Measurements from ENCODE around the gene ABL2. TPM values are rescaled to one million over a fixed set of nuclear protein-coding genes. Genes with fewer than 3 reads are reported as not detected.

ABL2 gene
- total RNA-seq, 1 donor from 2014 or later: 35.8 TPM

- no peaks in the 10 kb centered on the region for H3K27me3 ChIP-seq (ENCODE audit: control insufficient read depth, insufficient read depth, low read length)
- DNase-seq (ENCODE audit: low read depth): no peak
- H3K4me3 ChIP-seq (ENCODE audit: low read depth, low read length): no peak overlapping the region
- peak; percentile 43 for FAIRE-seq
- peaks cover 21% of the 10 kb centered on the region for H3K36me3 ChIP-seq (ENCODE audit: control insufficient read depth, insufficient read depth, low read length)
- no peak for TF ChIP-seq CTCF (IDR thresholded peaks at IDR 0.05; ENCODE audit: insufficient read depth, low read length, severe bottlenecking)
These were observed 121.5 kb downstream of the ABL2 start for GRCh38 chr1:179107706-179108629.

GRCh38 chr1:179105393-179105792 is 124.1 kb downstream of the ABL2 start:
- Histone ChIP-seq H3K36me3 (ENCODE audit: control insufficient read depth, insufficient read depth, low read length) (peaks cover 14% of the 10 kb centered on the region), H3K27me3 (ENCODE audit: control insufficient read depth, insufficient read depth, low read length) (no peaks in the 10 kb centered on the region), H3K4me3 (ENCODE audit: low read depth, low read length) (no peak overlapping the region)
- peak; percentile 66 for DNase-seq (ENCODE audit: low read depth)
- TF ChIP-seq CTCF (IDR thresholded peaks at IDR 0.05; ENCODE audit: insufficient read depth, low read length, severe bottlenecking): peak; percentile 74
- no peak for FAIRE-seq

GRCh38 chr1:179104611-179105250 is 124.7 kb downstream of the ABL2 start:
- DNase-seq (ENCODE audit: low read depth): no peak

DNA sequence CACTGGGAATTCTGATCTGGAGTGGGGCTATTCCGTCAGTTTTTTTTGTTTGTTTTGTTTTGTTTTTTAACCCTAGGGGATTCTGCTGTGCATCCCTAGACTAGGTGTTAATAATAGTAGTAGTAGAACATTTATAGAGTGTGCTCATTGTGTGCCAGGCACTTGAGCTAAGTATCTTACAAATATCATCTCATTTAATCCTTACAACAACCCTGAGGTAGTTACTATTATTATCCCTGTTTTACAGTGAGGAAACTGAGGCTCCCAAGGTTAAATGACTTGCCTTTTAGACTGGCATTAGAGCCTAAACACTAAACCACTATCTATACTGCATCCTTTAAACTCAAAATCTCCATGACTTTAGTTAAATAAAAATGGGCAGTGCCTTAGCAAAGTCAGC is 125.5 kb downstream of the ABL2 start:
- DNase-seq (ENCODE audit: low read depth) (no peak), FAIRE-seq (no peak)
- peaks cover 8% of the 10 kb centered on the region for H3K36me3 ChIP-seq (ENCODE audit: control insufficient read depth, insufficient read depth, low read length)
- no peaks in the 10 kb centered on the region for H3K27me3 ChIP-seq (ENCODE audit: control insufficient read depth, insufficient read depth, low read length)
- no peak overlapping the region for H3K4me3 ChIP-seq (ENCODE audit: low read depth, low read length)
- no peak for TF ChIP-seq CTCF (IDR thresholded peaks at IDR 0.05; ENCODE audit: insufficient read depth, low read length, severe bottlenecking)

More at GRCh38 chr1:179104611-179105250, 124.7 kb downstream of the ABL2 start:
- FAIRE-seq: no peak
- Histone ChIP-seq H3K27me3 (ENCODE audit: control insufficient read depth, insufficient read depth, low read length) (no peaks in the 10 kb centered on the region), H3K4me3 (ENCODE audit: low read depth, low read length) (no peak overlapping the region), H3K36me3 (ENCODE audit: control insufficient read depth, insufficient read depth, low read length) (peaks cover 9% of the 10 kb centered on the region)
- TF ChIP-seq CTCF (IDR thresholded peaks at IDR 0.05; ENCODE audit: insufficient read depth, low read length, severe bottlenecking): no peak

DNA sequence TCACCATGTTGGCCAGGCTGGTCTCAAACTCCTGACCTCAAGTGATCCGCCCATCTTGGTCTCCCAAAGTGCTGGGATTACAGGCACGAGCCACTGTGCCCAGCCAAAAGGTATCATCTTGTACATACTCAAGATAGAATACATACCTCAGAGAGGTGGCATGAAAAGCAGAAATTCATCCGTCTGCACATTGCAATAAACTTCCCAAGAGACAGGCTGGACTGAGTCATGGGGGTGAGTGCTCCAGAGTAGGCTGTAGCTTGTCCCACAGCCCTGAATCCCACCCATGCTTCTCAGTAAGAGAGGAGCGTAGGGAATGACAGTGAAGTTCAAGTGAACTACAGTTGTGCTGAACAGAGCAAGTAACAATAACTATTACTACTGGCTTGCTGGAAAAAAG is 127.9 kb downstream of the ABL2 start:
- Histone ChIP-seq H3K27me3 (ENCODE audit: control insufficient read depth, insufficient read depth, low read length) (no peaks in the 10 kb centered on the region), H3K36me3 (ENCODE audit: control insufficient read depth, insufficient read depth, low read length) (peaks cover 2% of the 10 kb centered on the region), H3K4me3 (ENCODE audit: low read depth, low read length) (no peak overlapping the region)
- DNase-seq (ENCODE audit: low read depth) (no peak), FAIRE-seq (no peak)
- no peak for TF ChIP-seq CTCF (IDR thresholded peaks at IDR 0.05; ENCODE audit: insufficient read depth, low read length, severe bottlenecking)
